ENCODE data around the gene SULT4A1. TPM values are rescaled to one million over a fixed set of nuclear protein-coding genes. Genes with fewer than 3 reads are reported as not detected.

Gene SULT4A1
- total and polyA plus RNA-seq, 2 of the 8 experiments (the other 6 are each of a cell fraction or from before 2014, with no cell fraction given) = 9.1 to 11.8 TPM

DNA sequence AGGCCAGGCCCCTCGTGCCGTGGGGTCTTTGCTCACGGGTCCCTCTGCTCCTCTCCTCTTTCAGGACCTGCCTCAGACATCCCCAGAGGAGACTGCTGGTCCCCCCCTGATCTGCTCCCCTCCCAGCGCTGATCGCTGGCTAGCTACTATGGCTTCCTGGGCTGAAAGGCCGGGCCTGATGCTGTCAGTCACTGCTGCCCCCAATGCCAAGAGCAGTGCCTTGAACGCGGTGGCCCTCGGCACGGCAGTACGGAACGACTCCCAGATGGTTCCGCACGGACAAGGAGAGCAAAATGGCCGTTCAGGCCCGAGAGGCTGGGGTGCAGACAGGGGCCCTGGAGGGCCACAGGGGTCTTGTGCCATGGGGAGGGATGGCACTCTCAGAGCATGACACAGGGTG lies 21.5 kb downstream of the SULT4A1 start:
- H4K8ac ChIP-seq (ENCODE audit: extremely low read depth, insufficient read depth, low read length) = no peak overlapping the region
- peaks cover 14 to 24% of the 10 kb centered on the region in 2 experiments for H4K20me1 ChIP-seq (replicated peaks in 1 of 2; ENCODE audit: control insufficient read depth in 1 of 2, insufficient read depth in 2 of 2, low read length in 2 of 2)
- H3K27ac ChIP-seq (ENCODE audit: low read depth, low read length) = no peak overlapping the region
- H2AK5ac ChIP-seq (ENCODE audit: low read depth, low read length) = no peak overlapping the region
- peaks cover 0 to 6% (median 1%) of the 10 kb centered on the region in 4 experiments; a peak in 3 of 7 replicates for H3K4me1 ChIP-seq (replicated peaks in 1 of 4; ENCODE audit: control insufficient read depth in 3 of 4, insufficient read depth in 4 of 4, low read length in 3 of 4)
- H3K27me3 ChIP-seq (replicated peaks in 1 of 4; ENCODE audit: control insufficient read depth in 3 of 4, extremely low read depth in 1 of 4, insufficient read depth in 3 of 4, low read length in 3 of 4) = no peaks in the 10 kb centered on the region
- H3K14ac ChIP-seq (ENCODE audit: insufficient read length) = no peak overlapping the region
- no peak overlapping the region for H2AFZ ChIP-seq (ENCODE audit: low read length)
- no peak overlapping the region for H3K18ac ChIP-seq (ENCODE audit: extremely low read depth, low read length)
- H3K4me2 ChIP-seq (ENCODE audit: insufficient read depth in 1 of 2, low read depth in 2 of 2, low read length in 2 of 2) = no peak overlapping the region
- H3K4me3 ChIP-seq (ENCODE audit: extremely low read depth in 1 of 4, insufficient read depth in 2 of 4, low read depth in 3 of 4, low read length in 4 of 4) = no peak overlapping the region
- no peak overlapping the region for H3K23ac ChIP-seq (ENCODE audit: insufficient read length)
- H4K5ac ChIP-seq (ENCODE audit: insufficient read length, low read depth, low read length) = no peak overlapping the region
- peaks cover 23% of the 10 kb centered on the region for H3K79me1 ChIP-seq (ENCODE audit: low read depth, low read length)
- H4K91ac ChIP-seq (replicated peaks; ENCODE audit: insufficient read length, low read length) = no peak overlapping the region
- ChIA-PET CTCF (ENCODE audit: partially characterized antibody) (interaction anchor here (0.6 to 2.9 kb wide), 7 partner anchors 9 to 737 kb away, joined by 3 to 12 read pairs (median 3); no protein-coding TSS in a partner anchor), POLR2A (ENCODE audit: partially characterized antibody) (interaction anchor here (1.9 kb wide), 1 partner anchor 20 kb away, joined by 3 read pairs; no protein-coding TSS in a partner anchor)
- H3K23me2 ChIP-seq (ENCODE audit: low read depth, low read length) = no peaks in the 10 kb centered on the region
- TF ChIP-seq SP1 (IDR thresholded peaks at IDR 0.05; ENCODE audit: low read depth, low read length) (no peak), RXRA (IDR thresholded peaks at IDR 0.05; ENCODE audit: insufficient read depth, low read depth, low read length) (no peak), CBX8 (IDR thresholded peaks at IDR 0.05; ENCODE audit: borderline replicate concordance, low read depth, low read length) (no peak), EZH2 (IDR thresholded peaks at IDR 0.05; ENCODE audit: low read depth, low read length, severe bottlenecking) (no peak), TAF1 (IDR thresholded peaks at IDR 0.05; ENCODE audit: low read depth, low read length) (no peak), POLR2A (IDR thresholded peaks at IDR 0.05; ENCODE audit: control extremely low read depth in 1 of 2, low read depth in 2 of 2, low read length in 2 of 2) (no peak), RFX5 (IDR thresholded peaks at IDR 0.05; ENCODE audit: borderline replicate concordance, low read depth, low read length) (no peak), BACH1 (IDR thresholded peaks at IDR 0.05; ENCODE audit: low read length) (no peak)
- TF ChIP-seq, protein P1, sequence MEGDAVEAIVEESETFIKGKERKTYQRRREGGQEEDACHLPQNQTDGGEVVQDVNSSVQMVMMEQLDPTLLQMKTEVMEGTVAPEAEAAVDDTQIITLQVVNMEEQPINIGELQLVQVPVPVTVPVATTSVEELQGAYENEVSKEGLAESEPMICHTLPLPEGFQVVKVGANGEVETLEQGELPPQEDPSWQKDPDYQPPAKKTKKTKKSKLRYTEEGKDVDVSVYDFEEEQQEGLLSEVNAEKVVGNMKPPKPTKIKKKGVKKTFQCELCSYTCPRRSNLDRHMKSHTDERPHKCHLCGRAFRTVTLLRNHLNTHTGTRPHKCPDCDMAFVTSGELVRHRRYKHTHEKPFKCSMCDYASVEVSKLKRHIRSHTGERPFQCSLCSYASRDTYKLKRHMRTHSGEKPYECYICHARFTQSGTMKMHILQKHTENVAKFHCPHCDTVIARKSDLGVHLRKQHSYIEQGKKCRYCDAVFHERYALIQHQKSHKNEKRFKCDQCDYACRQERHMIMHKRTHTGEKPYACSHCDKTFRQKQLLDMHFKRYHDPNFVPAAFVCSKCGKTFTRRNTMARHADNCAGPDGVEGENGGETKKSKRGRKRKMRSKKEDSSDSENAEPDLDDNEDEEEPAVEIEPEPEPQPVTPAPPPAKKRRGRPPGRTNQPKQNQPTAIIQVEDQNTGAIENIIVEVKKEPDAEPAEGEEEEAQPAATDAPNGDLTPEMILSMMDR (IDR thresholded peaks at IDR 0.05; ENCODE audit: control extremely low read depth in 1 of 3, insufficient read depth in 1 of 3, low read depth in 1 of 3, low read length in 3 of 3) = no peak
- TF ChIP-seq, protein P2, sequence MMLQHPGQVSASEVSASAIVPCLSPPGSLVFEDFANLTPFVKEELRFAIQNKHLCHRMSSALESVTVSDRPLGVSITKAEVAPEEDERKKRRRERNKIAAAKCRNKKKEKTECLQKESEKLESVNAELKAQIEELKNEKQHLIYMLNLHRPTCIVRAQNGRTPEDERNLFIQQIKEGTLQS (IDR thresholded peaks at IDR 0.05; ENCODE audit: insufficient read depth, low read depth, low read length) = no peak
- H2BK20ac ChIP-seq (ENCODE audit: low read length) = no peak overlapping the region
- H2BK120ac ChIP-seq (replicated peaks; ENCODE audit: low read depth, low read length) = no peak overlapping the region
- FAIRE-seq = no peak
- H2BK12ac ChIP-seq (ENCODE audit: low read depth, low read length) = no peak overlapping the region
- no peak for DNase-seq (ENCODE audit: low read depth in 1 of 2, low spot score in 2 of 2)
- no peak overlapping the region for H3K56ac ChIP-seq (replicated peaks; ENCODE audit: insufficient read length, low read depth, low read length)
- peaks cover 0 to 11% (median 1%) of the 10 kb centered on the region in 4 experiments; a peak in 5 of 8 replicates for H3K36me3 ChIP-seq (ENCODE audit: control insufficient read depth in 2 of 4, insufficient read depth in 4 of 4, low read length in 3 of 4)
- peaks cover 0 to 29% of the 10 kb centered on the region in 2 experiments; a peak in 1 of 4 replicates for H3K79me2 ChIP-seq (ENCODE audit: control insufficient read depth in 1 of 2, insufficient read depth in 2 of 2, low read length in 2 of 2)
- 0 out of 7 replicates have a peak overlapping the region, but pooled peaks of 1 of the 4 experiments have one; percentile 10 for H3K9ac ChIP-seq (replicated peaks in 1 of 4; ENCODE audit: extremely low read depth in 1 of 4, low read depth in 3 of 4, low read length in 3 of 4)
- 92% methylated on average over 14 of the region's 16 CpGs; no CpG with 5 or more reads in 1 of the 2 experiments for WGBS, 2 experiments (ENCODE audit: extremely low coverage in 1 of 2, insufficient coverage in 1 of 2, insufficient read length in 1 of 2, insufficient replicate concordance in 2 of 2, low coverage in 1 of 2, low lambda C conversion rate in 2 of 2, missing lambda C conversion rate in 1 of 2)
- no peak overlapping the region; the same call in 1 of the 2 replicates for H2BK5ac ChIP-seq (ENCODE audit: low read depth, low read length)
- H3K9me3 ChIP-seq (ENCODE audit: insufficient read depth in 2 of 2, low read depth in 1 of 2, low read length in 1 of 2) = no peaks in the 10 kb centered on the region
- H3K4ac ChIP-seq (replicated peaks; ENCODE audit: insufficient read length, low read depth, low read length) = no peak overlapping the region
- no peak overlapping the region for H2BK15ac ChIP-seq (ENCODE audit: low read length)
